Measurements from ENCODE around the gene SLC12A7. TPM values are rescaled to one million over a fixed set of nuclear protein-coding genes. Genes with fewer than 3 reads are reported as not detected.

SLC12A7 gene
- total RNA-seq, 1 experiment from 2014 or later: 28.1 TPM

DNA sequence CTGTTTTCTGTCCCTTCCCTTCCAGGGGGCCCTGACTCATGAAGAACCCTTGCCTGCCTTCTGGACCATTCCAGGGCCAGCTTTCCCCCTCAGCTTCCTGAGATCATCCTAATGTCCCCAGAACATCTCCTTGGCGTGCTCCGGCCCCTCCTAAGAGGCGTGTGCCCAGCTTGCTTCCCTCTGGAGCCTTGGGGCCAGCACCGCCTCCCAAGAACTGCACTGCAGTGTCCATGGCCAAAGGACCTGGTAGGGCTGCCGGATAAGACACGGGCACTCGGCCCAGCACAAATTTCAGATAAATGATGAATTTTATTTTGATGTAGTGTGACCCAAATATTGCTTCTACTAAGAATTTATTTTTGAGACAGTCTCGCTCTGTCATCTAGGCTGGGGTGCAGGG, 20.7 kb upstream of the SLC12A7 start:
- Mint-ChIP-seq H3K27ac (no peak overlapping the region), H3K27me3 (ENCODE audit: low read depth) (no peaks in the 10 kb centered on the region; the same call in 1 of the 2 replicates), H3K4me1 (peaks cover 9% of the 10 kb centered on the region), H3K9me3 (peaks cover 9% of the 10 kb centered on the region), H3K4me3 (no peak overlapping the region), H3K36me3 (no peaks in the 10 kb centered on the region)
- TF ChIP-seq, protein P1, sequence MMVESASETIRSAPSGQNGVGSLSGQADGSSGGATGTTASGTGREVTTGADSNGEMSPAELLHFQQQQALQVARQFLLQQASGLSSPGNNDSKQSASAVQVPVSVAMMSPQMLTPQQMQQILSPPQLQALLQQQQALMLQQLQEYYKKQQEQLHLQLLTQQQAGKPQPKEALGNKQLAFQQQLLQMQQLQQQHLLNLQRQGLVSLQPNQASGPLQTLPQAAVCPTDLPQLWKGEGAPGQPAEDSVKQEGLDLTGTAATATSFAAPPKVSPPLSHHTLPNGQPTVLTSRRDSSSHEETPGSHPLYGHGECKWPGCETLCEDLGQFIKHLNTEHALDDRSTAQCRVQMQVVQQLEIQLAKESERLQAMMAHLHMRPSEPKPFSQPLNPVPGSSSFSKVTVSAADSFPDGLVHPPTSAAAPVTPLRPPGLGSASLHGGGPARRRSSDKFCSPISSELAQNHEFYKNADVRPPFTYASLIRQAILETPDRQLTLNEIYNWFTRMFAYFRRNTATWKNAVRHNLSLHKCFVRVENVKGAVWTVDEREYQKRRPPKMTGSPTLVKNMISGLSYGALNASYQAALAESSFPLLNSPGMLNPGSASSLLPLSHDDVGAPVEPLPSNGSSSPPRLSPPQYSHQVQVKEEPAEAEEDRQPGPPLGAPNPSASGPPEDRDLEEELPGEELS (CRISPR knock-in tag; IDR thresholded peaks at IDR 0.05): no peak
- DNase-seq (ENCODE audit: low spot score): no peak
- no peak for ATAC-seq
- POLR2A ChIA-PET: no interaction called here
- CTCF ChIA-PET: interaction anchor here (1.6 kb wide), 1 partner anchor 35 kb away, joined by 3 read pairs; no protein-coding TSS in a partner anchor

DNA sequence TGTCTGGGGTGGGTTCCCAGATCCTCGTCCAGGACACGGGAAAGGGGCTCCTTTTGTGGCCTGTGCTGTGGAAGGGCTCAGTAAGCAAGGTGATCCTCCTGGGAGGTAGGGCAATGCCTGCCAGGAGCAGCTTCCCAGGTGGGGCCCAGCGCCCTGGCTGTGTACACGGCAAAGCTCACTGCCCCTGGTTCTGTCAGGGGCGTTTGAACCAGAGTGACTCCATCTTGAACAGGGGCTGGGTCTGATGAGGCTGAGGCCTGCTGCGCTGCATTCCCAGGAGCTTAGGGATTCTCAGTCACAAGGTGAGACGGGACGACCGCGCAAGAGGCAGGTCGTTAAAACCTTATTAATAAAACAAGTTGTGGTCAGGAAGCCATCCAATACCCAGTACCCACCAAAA, 19.9 kb upstream of the SLC12A7 start:
- Mint-ChIP-seq H3K36me3 (no peaks in the 10 kb centered on the region), H3K27ac (no peak overlapping the region), H3K27me3 (ENCODE audit: low read depth) (no peaks in the 10 kb centered on the region; the same call in 1 of the 2 replicates), H3K9me3 (peaks cover 7% of the 10 kb centered on the region), H3K4me3 (no peak overlapping the region), H3K4me1 (peaks cover 5% of the 10 kb centered on the region)
- TF ChIP-seq, protein P2, sequence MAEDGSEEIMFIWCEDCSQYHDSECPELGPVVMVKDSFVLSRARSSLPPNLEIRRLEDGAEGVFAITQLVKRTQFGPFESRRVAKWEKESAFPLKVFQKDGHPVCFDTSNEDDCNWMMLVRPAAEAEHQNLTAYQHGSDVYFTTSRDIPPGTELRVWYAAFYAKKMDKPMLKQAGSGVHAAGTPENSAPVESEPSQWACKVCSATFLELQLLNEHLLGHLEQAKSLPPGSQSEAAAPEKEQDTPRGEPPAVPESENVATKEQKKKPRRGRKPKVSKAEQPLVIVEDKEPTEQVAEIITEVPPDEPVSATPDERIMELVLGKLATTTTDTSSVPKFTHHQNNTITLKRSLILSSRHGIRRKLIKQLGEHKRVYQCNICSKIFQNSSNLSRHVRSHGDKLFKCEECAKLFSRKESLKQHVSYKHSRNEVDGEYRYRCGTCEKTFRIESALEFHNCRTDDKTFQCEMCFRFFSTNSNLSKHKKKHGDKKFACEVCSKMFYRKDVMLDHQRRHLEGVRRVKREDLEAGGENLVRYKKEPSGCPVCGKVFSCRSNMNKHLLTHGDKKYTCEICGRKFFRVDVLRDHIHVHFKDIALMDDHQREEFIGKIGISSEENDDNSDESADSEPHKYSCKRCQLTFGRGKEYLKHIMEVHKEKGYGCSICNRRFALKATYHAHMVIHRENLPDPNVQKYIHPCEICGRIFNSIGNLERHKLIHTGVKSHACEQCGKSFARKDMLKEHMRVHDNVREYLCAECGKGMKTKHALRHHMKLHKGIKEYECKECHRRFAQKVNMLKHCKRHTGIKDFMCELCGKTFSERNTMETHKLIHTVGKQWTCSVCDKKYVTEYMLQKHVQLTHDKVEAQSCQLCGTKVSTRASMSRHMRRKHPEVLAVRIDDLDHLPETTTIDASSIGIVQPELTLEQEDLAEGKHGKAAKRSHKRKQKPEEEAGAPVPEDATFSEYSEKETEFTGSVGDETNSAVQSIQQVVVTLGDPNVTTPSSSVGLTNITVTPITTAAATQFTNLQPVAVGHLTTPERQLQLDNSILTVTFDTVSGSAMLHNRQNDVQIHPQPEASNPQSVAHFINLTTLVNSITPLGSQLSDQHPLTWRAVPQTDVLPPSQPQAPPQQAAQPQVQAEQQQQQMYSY (CRISPR knock-in tag; IDR thresholded peaks at IDR 0.05): no peak
- TF ChIP-seq, protein P3, sequence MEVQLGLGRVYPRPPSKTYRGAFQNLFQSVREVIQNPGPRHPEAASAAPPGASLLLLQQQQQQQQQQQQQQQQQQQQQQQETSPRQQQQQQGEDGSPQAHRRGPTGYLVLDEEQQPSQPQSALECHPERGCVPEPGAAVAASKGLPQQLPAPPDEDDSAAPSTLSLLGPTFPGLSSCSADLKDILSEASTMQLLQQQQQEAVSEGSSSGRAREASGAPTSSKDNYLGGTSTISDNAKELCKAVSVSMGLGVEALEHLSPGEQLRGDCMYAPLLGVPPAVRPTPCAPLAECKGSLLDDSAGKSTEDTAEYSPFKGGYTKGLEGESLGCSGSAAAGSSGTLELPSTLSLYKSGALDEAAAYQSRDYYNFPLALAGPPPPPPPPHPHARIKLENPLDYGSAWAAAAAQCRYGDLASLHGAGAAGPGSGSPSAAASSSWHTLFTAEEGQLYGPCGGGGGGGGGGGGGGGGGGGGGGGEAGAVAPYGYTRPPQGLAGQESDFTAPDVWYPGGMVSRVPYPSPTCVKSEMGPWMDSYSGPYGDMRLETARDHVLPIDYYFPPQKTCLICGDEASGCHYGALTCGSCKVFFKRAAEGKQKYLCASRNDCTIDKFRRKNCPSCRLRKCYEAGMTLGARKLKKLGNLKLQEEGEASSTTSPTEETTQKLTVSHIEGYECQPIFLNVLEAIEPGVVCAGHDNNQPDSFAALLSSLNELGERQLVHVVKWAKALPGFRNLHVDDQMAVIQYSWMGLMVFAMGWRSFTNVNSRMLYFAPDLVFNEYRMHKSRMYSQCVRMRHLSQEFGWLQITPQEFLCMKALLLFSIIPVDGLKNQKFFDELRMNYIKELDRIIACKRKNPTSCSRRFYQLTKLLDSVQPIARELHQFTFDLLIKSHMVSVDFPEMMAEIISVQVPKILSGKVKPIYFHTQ (CRISPR knock-in tag; IDR thresholded peaks at IDR 0.05): no peak
- TF ChIP-seq PRRX2 (CRISPR knock-in tag; IDR thresholded peaks at IDR 0.05): no peak
- no peak for TF ChIP-seq ESRRA (CRISPR knock-in tag; IDR thresholded peaks at IDR 0.05; ENCODE audit: borderline replicate concordance)
- TF ChIP-seq, protein P4, sequence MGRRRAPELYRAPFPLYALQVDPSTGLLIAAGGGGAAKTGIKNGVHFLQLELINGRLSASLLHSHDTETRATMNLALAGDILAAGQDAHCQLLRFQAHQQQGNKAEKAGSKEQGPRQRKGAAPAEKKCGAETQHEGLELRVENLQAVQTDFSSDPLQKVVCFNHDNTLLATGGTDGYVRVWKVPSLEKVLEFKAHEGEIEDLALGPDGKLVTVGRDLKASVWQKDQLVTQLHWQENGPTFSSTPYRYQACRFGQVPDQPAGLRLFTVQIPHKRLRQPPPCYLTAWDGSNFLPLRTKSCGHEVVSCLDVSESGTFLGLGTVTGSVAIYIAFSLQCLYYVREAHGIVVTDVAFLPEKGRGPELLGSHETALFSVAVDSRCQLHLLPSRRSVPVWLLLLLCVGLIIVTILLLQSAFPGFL (CRISPR knock-in tag; IDR thresholded peaks at IDR 0.05; ENCODE audit: borderline replicate concordance): no peak
- TF ChIP-seq SOX15 (CRISPR knock-in tag; IDR thresholded peaks at IDR 0.05): no peak
- TF ChIP-seq NFATC4 (CRISPR knock-in tag; IDR thresholded peaks at IDR 0.05): no peak
- no peak for TF ChIP-seq ZNF263 (CRISPR knock-in tag; IDR thresholded peaks at IDR 0.05; ENCODE audit: low read depth)
- no peak for TF ChIP-seq SMAD4 (CRISPR knock-in tag; IDR thresholded peaks at IDR 0.05)
- TF ChIP-seq, protein P5, sequence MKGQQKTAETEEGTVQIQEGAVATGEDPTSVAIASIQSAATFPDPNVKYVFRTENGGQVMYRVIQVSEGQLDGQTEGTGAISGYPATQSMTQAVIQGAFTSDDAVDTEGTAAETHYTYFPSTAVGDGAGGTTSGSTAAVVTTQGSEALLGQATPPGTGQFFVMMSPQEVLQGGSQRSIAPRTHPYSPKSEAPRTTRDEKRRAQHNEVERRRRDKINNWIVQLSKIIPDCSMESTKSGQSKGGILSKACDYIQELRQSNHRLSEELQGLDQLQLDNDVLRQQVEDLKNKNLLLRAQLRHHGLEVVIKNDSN (CRISPR knock-in tag; IDR thresholded peaks at IDR 0.05): no peak
- no peak for TF ChIP-seq MXD4 (CRISPR knock-in tag; IDR thresholded peaks at IDR 0.05; ENCODE audit: borderline replicate concordance)
- TF ChIP-seq, protein P6, sequence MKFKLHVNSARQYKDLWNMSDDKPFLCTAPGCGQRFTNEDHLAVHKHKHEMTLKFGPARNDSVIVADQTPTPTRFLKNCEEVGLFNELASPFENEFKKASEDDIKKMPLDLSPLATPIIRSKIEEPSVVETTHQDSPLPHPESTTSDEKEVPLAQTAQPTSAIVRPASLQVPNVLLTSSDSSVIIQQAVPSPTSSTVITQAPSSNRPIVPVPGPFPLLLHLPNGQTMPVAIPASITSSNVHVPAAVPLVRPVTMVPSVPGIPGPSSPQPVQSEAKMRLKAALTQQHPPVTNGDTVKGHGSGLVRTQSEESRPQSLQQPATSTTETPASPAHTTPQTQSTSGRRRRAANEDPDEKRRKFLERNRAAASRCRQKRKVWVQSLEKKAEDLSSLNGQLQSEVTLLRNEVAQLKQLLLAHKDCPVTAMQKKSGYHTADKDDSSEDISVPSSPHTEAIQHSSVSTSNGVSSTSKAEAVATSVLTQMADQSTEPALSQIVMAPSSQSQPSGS (CRISPR knock-in tag; IDR thresholded peaks at IDR 0.05; ENCODE audit: borderline replicate concordance, low read depth): no peak
- TF ChIP-seq ZNF671 (CRISPR knock-in tag; IDR thresholded peaks at IDR 0.05): no peak
- no peak for TF ChIP-seq CREB1 (CRISPR knock-in tag; IDR thresholded peaks at IDR 0.05)
- TF ChIP-seq, protein P7, sequence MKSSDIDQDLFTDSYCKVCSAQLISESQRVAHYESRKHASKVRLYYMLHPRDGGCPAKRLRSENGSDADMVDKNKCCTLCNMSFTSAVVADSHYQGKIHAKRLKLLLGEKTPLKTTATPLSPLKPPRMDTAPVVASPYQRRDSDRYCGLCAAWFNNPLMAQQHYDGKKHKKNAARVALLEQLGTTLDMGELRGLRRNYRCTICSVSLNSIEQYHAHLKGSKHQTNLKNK (CRISPR knock-in tag; IDR thresholded peaks at IDR 0.05): no peak
- TF ChIP-seq, protein P8, sequence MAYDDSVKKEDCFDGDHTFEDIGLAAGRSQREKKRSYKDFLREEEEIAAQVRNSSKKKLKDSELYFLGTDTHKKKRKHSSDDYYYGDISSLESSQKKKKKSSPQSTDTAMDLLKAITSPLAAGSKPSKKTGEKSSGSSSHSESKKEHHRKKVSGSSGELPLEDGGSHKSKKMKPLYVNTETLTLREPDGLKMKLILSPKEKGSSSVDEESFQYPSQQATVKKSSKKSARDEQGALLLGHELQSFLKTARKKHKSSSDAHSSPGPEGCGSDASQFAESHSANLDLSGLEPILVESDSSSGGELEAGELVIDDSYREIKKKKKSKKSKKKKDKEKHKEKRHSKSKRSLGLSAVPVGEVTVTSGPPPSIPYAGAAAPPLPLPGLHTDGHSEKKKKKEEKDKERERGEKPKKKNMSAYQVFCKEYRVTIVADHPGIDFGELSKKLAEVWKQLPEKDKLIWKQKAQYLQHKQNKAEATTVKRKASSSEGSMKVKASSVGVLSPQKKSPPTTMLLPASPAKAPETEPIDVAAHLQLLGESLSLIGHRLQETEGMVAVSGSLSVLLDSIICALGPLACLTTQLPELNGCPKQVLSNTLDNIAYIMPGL (CRISPR knock-in tag; IDR thresholded peaks at IDR 0.05): no peak
- POLR2A ChIA-PET: no interaction called here
- DNase-seq (ENCODE audit: low spot score): no peak
- CTCF ChIA-PET: interaction anchor here (1.4 to 1.8 kb wide), 2 partner anchors 12 to 13 kb away, joined by 4 read pairs; no protein-coding TSS in a partner anchor
- no peak for ATAC-seq
